IPS-18a (cell line): ENCODE measurements around the gene POLN.
"Not testable (repeated sequence)": the region's sequence is repeated elsewhere in the genome, so short reads cannot be mapped to it uniquely, and the experiment has no call there.

Source experiments
- H3K27ac ChIP-seq: one replicate; pipeline ENCODE4 v1.5.1; 2013; ENCODE audit warnings: low read length
- H3K27me3 ChIP-seq: one replicate; pipeline ENCODE4 v1.6.1; 2013; ENCODE audit warnings: mild to moderate bottlenecking, low read length; ENCODE audit not compliant: control insufficient read depth, insufficient read depth
- H3K36me3 ChIP-seq: one replicate; pipeline ENCODE4 v1.6.1; 2013; ENCODE audit warnings: low read depth, low read length; ENCODE audit not compliant: control insufficient read depth
- H3K4me1 ChIP-seq: one replicate; pipeline ENCODE4 v1.6.1; 2013; ENCODE audit warnings: low read depth, low read length; ENCODE audit not compliant: control insufficient read depth
- H3K4me3 ChIP-seq: one replicate; pipeline ENCODE4 v1.5.1; 2013; ENCODE audit warnings: low read length
- H3K9ac ChIP-seq: one replicate; pipeline ENCODE4 v1.6.1; 2013; ENCODE audit warnings: mild to moderate bottlenecking, low read length, moderate library complexity
- H3K9me3 ChIP-seq: one replicate; pipeline ENCODE4 v1.6.1; 2013; ENCODE audit warnings: low read depth, low read length; ENCODE audit not compliant: control insufficient read depth

Gene POLN

GRCh38 chr4:2217726-2218125 is 24.2 kb downstream of the POLN start:
- Histone ChIP-seq H3K27me3 (no peaks in the 10 kb centered on the region), H3K27ac (no peak overlapping the region), H3K36me3 (no peaks in the 10 kb centered on the region)

GRCh38 chr4:2212831-2213230 is 29.1 kb downstream of the POLN start:
- H3K9ac ChIP-seq, result no peak overlapping the region
- H3K27me3 ChIP-seq, result no peaks in the 10 kb centered on the region
- no peaks in the 10 kb centered on the region for H3K36me3 ChIP-seq
- no peak overlapping the region for H3K4me3 ChIP-seq
- H3K27ac ChIP-seq, result no peak overlapping the region
- H3K4me1 ChIP-seq, result peaks cover 14% of the 10 kb centered on the region
- H3K9me3 ChIP-seq, result no peaks in the 10 kb centered on the region

More at GRCh38 chr4:2217726-2218125, 24.2 kb downstream of the POLN start:
- Histone ChIP-seq H3K4me3 (no peak overlapping the region), H3K4me1 (peaks cover 34% of the 10 kb centered on the region), H3K9me3 (no peaks in the 10 kb centered on the region), H3K9ac (no peak overlapping the region)

- H3K36me3 ChIP-seq, H3K27me3 ChIP-seq, H3K9ac ChIP-seq, H3K4me3 ChIP-seq, H3K4me1 ChIP-seq, H3K9me3 ChIP-seq, H3K27ac ChIP-seq: not testable (repeated sequence)
Observed at GRCh38 chr4:2202789-2203188, 39.1 kb downstream of the POLN start.

GRCh38 chr4:2194496-2194895 is 47.4 kb downstream of the POLN start:
- H3K27ac ChIP-seq, result no peak overlapping the region
- H3K36me3 ChIP-seq, result no peaks in the 10 kb centered on the region
- H3K4me3 ChIP-seq, result no peak overlapping the region
- no peaks in the 10 kb centered on the region for H3K4me1 ChIP-seq
- no peaks in the 10 kb centered on the region for H3K9me3 ChIP-seq
- H3K27me3 ChIP-seq, result no peaks in the 10 kb centered on the region
- H3K9ac ChIP-seq, result no peak overlapping the region

GRCh38 chr4:2193326-2193725 is 48.6 kb downstream of the POLN start:
- Histone ChIP-seq H3K9me3 (no peaks in the 10 kb centered on the region), H3K36me3 (no peaks in the 10 kb centered on the region), H3K4me3 (no peak overlapping the region), H3K27me3 (no peaks in the 10 kb centered on the region), H3K27ac (no peak overlapping the region), H3K9ac (no peak overlapping the region), H3K4me1 (no peaks in the 10 kb centered on the region)

- no peak overlapping the region for H3K4me3 ChIP-seq
- H3K27me3 ChIP-seq, result no peaks in the 10 kb centered on the region
- H3K9ac ChIP-seq, result no peak overlapping the region
- H3K4me1 ChIP-seq, result no peaks in the 10 kb centered on the region
- H3K36me3 ChIP-seq, result no peaks in the 10 kb centered on the region
- no peaks in the 10 kb centered on the region for H3K9me3 ChIP-seq
- H3K27ac ChIP-seq, result no peak overlapping the region
Observed at GRCh38 chr4:2186865-2187172, 55.1 kb downstream of the POLN start.

- no peaks in the 10 kb centered on the region for H3K27me3 ChIP-seq
- no peaks in the 10 kb centered on the region for H3K4me1 ChIP-seq
- H3K9me3 ChIP-seq, result no peaks in the 10 kb centered on the region
- no peak overlapping the region for H3K9ac ChIP-seq
- H3K36me3 ChIP-seq, result no peaks in the 10 kb centered on the region
- H3K4me3 ChIP-seq, result no peak overlapping the region
- H3K27ac ChIP-seq, result no peak overlapping the region
Observed at GRCh38 chr4:2186133-2186864, 55.6 kb downstream of the POLN start.

GRCh38 chr4:2183394-2183793 is 58.5 kb downstream of the POLN start:
- no peaks in the 10 kb centered on the region for H3K9me3 ChIP-seq
- H3K9ac ChIP-seq, result no peak overlapping the region
- H3K4me1 ChIP-seq, result no peaks in the 10 kb centered on the region
- H3K27me3 ChIP-seq, result no peaks in the 10 kb centered on the region
- no peak overlapping the region for H3K27ac ChIP-seq
- H3K36me3 ChIP-seq, result no peaks in the 10 kb centered on the region
- no peak overlapping the region for H3K4me3 ChIP-seq

- no peak overlapping the region for H3K27ac ChIP-seq
- H3K4me1 ChIP-seq, result no peaks in the 10 kb centered on the region
- no peaks in the 10 kb centered on the region for H3K9me3 ChIP-seq
- H3K4me3 ChIP-seq, result no peak overlapping the region
- no peaks in the 10 kb centered on the region for H3K36me3 ChIP-seq
- H3K9ac ChIP-seq, result no peak overlapping the region
- no peaks in the 10 kb centered on the region for H3K27me3 ChIP-seq
Observed at GRCh38 chr4:2182994-2183393, 58.9 kb downstream of the POLN start.

GRCh38 chr4:2180410-2180809 is 61.5 kb downstream of the POLN start:
- Histone ChIP-seq H3K27ac (no peak overlapping the region), H3K9ac (no peak overlapping the region), H3K4me3 (no peak overlapping the region), H3K27me3 (no peaks in the 10 kb centered on the region), H3K36me3 (no peaks in the 10 kb centered on the region), H3K4me1 (no peaks in the 10 kb centered on the region), H3K9me3 (no peaks in the 10 kb centered on the region)

- Histone ChIP-seq H3K36me3 (no peaks in the 10 kb centered on the region), H3K9me3 (no peaks in the 10 kb centered on the region), H3K4me1 (no peaks in the 10 kb centered on the region), H3K4me3 (no peak overlapping the region), H3K27me3 (no peaks in the 10 kb centered on the region), H3K27ac (no peak overlapping the region), H3K9ac (no peak overlapping the region)
Observed at GRCh38 chr4:2179717-2180116, 62.2 kb downstream of the POLN start.

GRCh38 chr4:2178986-2179385 is 62.9 kb downstream of the POLN start:
- Histone ChIP-seq H3K9ac (no peak overlapping the region), H3K27me3 (no peaks in the 10 kb centered on the region)

More at GRCh38 chr4:2178986-2179385, 62.9 kb downstream of the POLN start:
- Histone ChIP-seq H3K36me3 (no peaks in the 10 kb centered on the region), H3K9me3 (no peaks in the 10 kb centered on the region), H3K4me3 (no peak overlapping the region), H3K27ac (no peak overlapping the region), H3K4me1 (no peaks in the 10 kb centered on the region)
